HG02588 (cell line): Measurements from ENCODE around the gene TP53I13.

Experiments used
- ATAC-seq: cut with Tn5 transposase; IDR thresholded peaks from one replicate; pipeline ENCODE4 v1.9.1; 2021; ENCODE audit warnings: mild to moderate bottlenecking, moderate library complexity; ENCODE audit not compliant: unreplicated experiment

TP53I13 gene

DNA sequence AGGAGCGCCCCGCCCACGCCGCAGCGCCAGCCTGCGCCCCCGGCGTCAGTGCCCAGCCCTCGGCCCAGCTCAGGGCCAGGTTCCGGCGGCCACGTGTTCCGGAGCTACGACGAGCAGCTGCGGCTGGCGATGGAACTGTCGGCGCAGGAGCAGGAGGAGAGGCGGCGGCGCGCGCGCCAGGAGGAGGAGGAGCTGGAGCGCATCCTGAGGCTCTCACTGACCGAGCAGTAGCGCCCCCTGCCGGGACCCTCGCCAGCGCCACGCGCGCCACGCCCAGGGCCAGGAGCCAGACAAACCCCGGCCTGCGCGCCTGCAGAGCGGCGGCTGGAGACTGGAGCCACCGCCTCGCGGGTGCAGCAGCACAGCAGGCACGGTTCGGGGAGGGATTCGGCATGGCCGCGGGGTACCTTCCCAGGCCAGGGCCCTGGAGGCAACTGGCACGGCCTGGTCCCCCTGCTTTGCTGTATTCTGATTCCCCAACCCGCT, 44.9 kb downstream of the TP53I13 start:
- no peak for ATAC-seq

DNA sequence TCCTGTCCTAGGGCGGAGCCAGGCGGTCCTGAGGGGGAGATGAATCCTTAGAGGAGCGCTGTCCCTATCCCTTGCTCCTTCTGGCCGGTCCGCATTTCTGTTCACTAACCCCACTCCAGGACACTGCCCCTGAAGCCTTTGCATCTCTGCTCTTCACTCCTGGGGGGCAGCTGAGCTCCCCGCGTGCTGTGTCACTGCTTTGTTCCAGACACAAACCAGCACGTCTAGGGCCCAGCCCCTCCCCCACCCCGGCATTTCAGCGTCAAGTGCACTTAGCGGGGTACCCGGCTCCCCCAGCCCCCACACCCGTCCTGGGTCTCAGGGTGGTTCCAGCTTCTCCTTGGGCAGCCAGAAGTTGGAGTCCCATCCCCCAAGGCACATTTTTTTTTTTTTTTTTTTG, 45.4 kb downstream of the TP53I13 start:
- ATAC-seq, result no peak

DNA sequence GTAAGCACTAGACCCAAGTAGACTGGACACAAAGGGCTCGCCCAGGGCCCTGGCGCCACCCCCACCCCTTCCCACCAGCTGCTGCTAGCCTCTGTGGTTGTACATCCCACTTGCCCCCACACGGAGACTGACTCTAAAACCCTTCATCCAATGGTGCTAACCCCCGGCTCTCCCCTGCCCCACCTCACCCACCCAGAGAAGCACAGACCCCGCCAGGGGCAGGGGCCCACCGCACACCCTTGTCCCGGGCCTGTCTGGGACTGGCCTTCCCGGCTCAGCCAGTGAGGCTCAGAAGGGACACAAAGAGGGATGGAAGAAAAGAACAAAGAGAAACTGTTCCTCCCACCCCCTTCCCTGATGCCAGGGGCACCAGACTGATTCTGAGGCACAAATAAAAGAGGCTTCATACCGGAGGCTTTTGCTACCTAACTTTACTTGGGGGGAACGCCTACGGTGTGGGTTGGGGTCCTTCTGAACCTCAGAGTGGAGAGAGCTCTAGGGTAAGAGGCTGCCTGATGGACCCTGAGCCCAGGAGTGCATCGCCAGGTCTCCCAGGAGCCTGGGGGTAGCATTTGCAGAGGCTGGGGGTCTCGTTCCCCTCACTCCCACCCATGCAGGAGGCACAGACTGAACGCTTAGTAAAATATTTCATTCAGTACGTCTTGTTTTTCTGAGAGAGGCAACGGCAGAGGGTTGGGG, 46.0 kb downstream of the TP53I13 start:
- no peak for ATAC-seq

GRCh38 chr17:29615048-29615385, 46.5 kb downstream of the TP53I13 start:
- ATAC-seq, result no peak

DNA sequence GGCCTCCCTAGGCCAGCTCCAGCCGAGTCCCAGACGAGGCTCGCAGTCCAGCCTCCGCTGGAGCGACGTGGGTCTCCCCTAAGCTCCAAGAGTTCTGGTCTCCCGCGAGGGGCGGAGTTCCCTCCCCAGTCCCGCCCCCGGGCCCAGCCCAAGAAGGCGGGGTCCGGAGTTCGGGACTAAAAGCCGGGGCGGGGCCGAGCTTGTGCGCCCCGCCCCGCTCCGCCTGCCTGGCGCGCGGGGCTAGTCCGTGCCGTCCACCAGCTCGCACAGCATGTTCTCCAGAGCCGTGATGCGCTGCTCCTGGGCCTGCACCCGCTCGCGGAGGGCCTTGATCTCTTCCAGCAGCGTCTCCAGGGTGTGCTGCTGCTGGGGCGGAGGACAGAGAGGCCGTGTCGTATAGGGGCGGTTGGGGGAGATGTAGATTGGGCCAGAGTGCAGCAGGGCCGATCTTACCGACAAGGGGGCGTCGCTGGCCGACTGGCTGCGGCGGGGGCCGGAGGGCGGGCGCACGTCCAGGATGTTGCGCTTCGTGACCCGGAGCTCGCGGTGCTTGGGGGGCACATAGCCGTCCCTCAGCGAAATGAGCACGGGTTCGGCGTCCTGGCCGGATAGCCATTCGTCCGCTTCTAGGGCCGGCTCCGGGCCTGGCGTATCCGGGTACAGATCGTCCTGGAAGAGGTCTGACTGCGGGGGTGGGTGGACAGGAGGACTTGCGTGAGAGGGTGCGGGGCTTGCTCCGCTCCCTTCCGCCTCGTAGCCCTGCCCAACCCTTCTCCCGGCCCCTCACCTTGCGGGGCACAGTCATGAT, 47.2 kb downstream of the TP53I13 start:
- peak; percentile 57 for ATAC-seq

DNA sequence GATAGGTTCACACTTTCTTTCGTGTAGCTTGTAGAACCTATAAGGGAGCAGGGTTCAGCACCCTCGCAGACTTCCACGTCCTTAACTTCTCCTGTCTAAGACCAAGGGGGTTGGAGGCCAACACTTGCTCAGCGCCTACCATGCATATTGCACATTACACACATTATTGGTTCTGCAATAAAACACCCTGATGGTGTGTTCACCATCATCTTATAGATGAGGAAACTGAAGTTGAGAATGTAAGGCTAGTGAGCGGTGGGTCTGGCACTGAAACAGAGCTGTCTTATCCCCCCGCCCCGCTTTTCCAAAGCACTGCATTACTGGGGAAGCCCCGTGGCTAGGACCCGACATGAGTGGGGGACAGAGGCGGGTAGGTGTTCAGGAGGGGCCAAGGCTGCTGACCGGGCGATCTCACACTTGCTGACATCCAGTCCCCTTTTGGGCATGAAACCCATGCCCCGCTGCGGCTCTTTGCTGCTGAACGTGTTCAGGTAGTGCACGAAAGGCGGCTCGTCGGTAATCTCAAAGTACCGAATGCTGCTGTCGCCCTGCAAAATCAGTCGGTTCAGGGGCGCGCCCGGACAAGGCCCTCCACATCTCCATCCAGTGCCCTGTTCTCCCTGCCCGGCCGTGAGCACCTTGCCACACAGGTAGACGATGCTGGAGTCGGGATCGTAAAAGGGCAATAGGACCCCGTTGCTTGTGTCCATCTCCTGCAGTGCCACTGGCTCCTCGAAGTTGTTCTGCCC, 48.0 kb downstream of the TP53I13 start:
- ATAC-seq, result no peak

- no peak for ATAC-seq
Measured at GRCh38 chr17:29617125-29617480, 48.6 kb downstream of the TP53I13 start.

DNA sequence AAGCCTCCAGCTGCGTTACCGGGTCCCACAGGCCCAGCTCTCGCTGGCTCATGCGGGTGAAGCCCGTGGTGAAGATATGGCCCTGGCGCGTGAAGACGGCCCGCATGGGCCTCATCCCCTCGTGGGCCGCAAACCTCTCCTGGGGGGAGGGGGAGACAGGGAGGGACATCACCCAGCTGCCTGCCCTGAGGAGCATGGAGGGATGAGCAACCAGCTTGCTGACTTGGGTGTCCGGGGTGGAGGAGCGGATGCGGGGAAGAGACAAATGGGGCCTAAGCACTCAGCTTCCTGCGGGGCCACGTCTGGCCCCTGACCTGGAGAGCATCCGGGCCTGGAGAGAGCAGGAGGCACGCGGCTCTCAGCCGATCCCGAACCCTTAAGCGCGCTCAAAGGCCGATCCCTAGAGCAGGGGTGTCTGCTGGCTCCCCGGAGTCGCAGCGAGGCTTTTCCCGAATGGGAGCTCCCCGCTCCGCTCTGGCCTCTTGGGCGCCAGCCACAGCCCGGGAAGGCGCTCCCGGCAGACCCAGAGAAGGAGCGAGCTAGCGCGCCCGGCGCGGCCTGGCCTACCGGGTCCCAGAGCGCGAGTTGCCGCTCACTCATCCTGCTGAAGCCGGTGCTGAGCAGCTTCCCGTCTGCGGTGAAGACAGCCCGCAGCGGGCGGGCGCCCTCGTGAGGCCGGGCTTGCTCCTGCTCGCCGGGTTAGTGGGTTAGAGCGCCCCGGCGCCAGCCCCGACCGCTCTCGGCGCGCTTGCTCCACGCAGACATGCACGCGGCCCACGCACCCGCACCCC, 49.2 kb downstream of the TP53I13 start:
- ATAC-seq, result no peak

GRCh38 chr17:29618272-29619065, 50.0 kb downstream of the TP53I13 start:
- no peak for ATAC-seq

DNA sequence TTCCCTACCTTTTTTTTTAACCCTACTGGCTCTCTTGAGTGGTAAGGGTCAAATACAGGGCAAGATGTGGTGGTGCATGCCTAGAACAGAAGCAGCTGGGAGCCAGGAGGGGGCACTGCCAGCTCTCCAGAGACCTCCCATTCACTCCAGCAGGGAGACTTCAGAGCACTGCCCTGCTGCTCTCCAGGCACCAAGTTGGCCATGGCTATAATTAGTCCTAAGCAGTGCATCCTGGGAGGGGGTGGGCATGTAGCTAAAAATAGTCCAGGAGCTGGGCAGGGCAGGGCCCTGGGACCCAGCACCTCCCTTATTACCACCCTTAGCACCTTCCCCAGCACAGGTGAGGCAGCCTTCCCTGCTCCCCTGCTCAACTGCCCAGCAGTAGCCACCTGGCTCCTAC, 50.8 kb downstream of the TP53I13 start:
- ATAC-seq, result no peak

DNA sequence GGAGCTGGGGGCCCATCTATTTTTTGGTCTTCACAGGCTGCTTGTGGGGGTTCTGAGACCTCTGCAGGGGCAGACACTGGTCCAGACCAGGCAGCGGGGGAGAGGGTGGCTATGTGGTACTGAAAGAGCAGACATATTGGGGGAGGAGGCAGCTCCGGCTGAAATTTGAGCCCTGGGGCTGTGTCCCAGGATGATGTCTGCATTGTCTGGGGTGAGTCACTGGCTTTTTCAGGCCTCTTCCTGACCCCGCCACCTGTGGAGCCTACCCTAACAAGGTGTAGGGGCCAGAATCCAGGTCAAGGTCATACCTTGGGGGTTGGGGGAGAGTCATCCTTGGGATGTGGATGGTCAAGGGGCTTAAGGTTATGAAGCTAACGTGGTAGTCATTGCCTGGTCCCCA, 51.8 kb downstream of the TP53I13 start:
- no peak for ATAC-seq

- no peak for ATAC-seq
Measured at GRCh38 chr17:29620779-29621500, 52.4 kb downstream of the TP53I13 start.

DNA sequence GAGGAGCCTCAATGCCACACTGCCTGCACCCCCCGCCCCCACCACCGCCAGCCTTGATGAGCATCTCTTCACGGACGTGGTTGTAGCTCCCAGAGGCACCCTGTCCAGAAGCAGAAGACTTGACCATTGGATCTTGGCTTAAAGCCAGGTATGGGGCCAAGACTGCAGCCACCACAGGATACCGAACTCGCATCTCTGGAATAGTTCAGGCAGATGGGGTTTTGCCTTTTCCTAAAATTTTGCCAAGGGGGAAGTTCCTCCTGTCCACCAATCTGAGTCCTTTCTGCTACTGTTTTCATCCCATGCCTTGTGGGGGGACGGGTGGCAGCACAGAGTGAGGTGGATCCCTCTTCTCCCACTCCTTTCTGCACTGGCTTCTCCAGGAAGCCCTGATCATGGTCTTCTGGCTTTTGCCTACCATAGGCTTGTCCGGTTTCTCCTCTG, 53.3 kb downstream of the TP53I13 start:
- ATAC-seq, result no peak
